NT2/D1 (cell line): ENCODE results near the gene CAV2.

Experiments used
- DNase-seq: peaks from one replicate; pipeline ENCODE4 v3.0.0-alpha.2; 2011; ENCODE audit warnings: low read depth, low spot score
- H3K27me3 ChIP-seq: 2 replicates; pipeline ENCODE4 v1.6.0; 2011; ENCODE audit warnings: mild to moderate bottlenecking; ENCODE audit not compliant: insufficient read length, insufficient read depth
- H3K36me3 ChIP-seq: 2 replicates; pipeline ENCODE4 v1.6.1; 2011; ENCODE audit warnings: mild to moderate bottlenecking, low read length, mixed read lengths; ENCODE audit not compliant: insufficient read depth, insufficient read length
- H3K4me1 ChIP-seq: 2 replicates; pipeline ENCODE4 v1.5.1; 2011; ENCODE audit not compliant: insufficient read depth, insufficient read length
- H3K4me3 ChIP-seq: 2 replicates; pipeline ENCODE4 v1.5.1; 2011; ENCODE audit warnings: low read depth; ENCODE audit not compliant: insufficient read length
- H3K9ac ChIP-seq: 2 replicates; pipeline ENCODE4 v1.6.0; 2011; ENCODE audit warnings: low read depth; ENCODE audit not compliant: insufficient read length
- H3K9me3 ChIP-seq: 2 replicates; pipeline ENCODE4 v1.5.1; 2011; ENCODE audit warnings: mild to moderate bottlenecking, low read length; ENCODE audit not compliant: insufficient read depth
- SUZ12 ChIP-seq: IDR thresholded peaks from 2 replicates; pipeline ENCODE4 v1.6.1; 2011; ENCODE audit not compliant: insufficient read length, insufficient read depth; ENCODE audit errors: extremely low read depth
- YY1 ChIP-seq: IDR thresholded peaks from 2 replicates; pipeline ENCODE4 v1.6.1; 2011; ENCODE audit not compliant: insufficient read length, insufficient read depth
- ZNF274 ChIP-seq: IDR thresholded peaks from 2 replicates; pipeline ENCODE4 v1.6.1; 2011; ENCODE audit warnings: mild to moderate bottlenecking, low read depth, low read length

The CAV2 gene

GRCh38 chr7:116543664-116544063, 44.1 kb downstream of the CAV2 start:
- Histone ChIP-seq H3K36me3 (peaks cover 49% of the 10 kb centered on the region), H3K4me1 (no peaks in the 10 kb centered on the region), H3K9me3 (no peaks in the 10 kb centered on the region), H3K27me3 (no peaks in the 10 kb centered on the region), H3K9ac (no peak overlapping the region), H3K4me3 (no peak overlapping the region)
- DNase-seq: no peak
- TF ChIP-seq SUZ12: no peak
- no peak for TF ChIP-seq ZNF274
- TF ChIP-seq YY1: no peak

- Histone ChIP-seq H3K4me3 (no peak overlapping the region), H3K36me3 (peaks cover 48% of the 10 kb centered on the region), H3K27me3 (no peaks in the 10 kb centered on the region), H3K9me3 (no peaks in the 10 kb centered on the region), H3K4me1 (no peaks in the 10 kb centered on the region), H3K9ac (no peak overlapping the region)
- TF ChIP-seq SUZ12 (no peak), ZNF274 (no peak), YY1 (no peak)
- DNase-seq: no peak
Observed at GRCh38 chr7:116544487-116544886, 44.9 kb downstream of the CAV2 start.

- Histone ChIP-seq H3K36me3 (peaks cover 52% of the 10 kb centered on the region), H3K9me3 (no peaks in the 10 kb centered on the region), H3K9ac (no peak overlapping the region), H3K4me1 (no peaks in the 10 kb centered on the region), H3K27me3 (no peaks in the 10 kb centered on the region), H3K4me3 (no peak overlapping the region)
- DNase-seq: no peak
- TF ChIP-seq ZNF274: no peak
- TF ChIP-seq YY1: no peak
- TF ChIP-seq SUZ12: no peak
Observed at GRCh38 chr7:116545411-116545993, 46.0 kb downstream of the CAV2 start.

- TF ChIP-seq ZNF274 (no peak), YY1 (no peak), SUZ12 (no peak)
- no peaks in the 10 kb centered on the region for H3K9me3 ChIP-seq
- no peaks in the 10 kb centered on the region for H3K27me3 ChIP-seq
- H3K9ac ChIP-seq: no peak overlapping the region
- H3K4me1 ChIP-seq: no peaks in the 10 kb centered on the region
- peaks cover 54% of the 10 kb centered on the region for H3K36me3 ChIP-seq
- no peak overlapping the region for H3K4me3 ChIP-seq
- no peak for DNase-seq
Observed at GRCh38 chr7:116546054-116546453, 46.5 kb downstream of the CAV2 start.

GRCh38 chr7:116546916-116547315, 47.4 kb downstream of the CAV2 start:
- TF ChIP-seq ZNF274: no peak
- Histone ChIP-seq H3K9me3 (no peaks in the 10 kb centered on the region), H3K4me3 (no peak overlapping the region), H3K36me3 (peaks cover 54% of the 10 kb centered on the region), H3K27me3 (no peaks in the 10 kb centered on the region), H3K9ac (no peak overlapping the region), H3K4me1 (no peaks in the 10 kb centered on the region)
- DNase-seq: no peak

GRCh38 chr7:116547347-116547746, 47.8 kb downstream of the CAV2 start:
- DNase-seq: no peak
- H3K4me3 ChIP-seq: no peak overlapping the region
- H3K9me3 ChIP-seq: no peaks in the 10 kb centered on the region
- H3K9ac ChIP-seq: no peak overlapping the region
- no peaks in the 10 kb centered on the region for H3K27me3 ChIP-seq
- peaks cover 54% of the 10 kb centered on the region for H3K36me3 ChIP-seq
- no peaks in the 10 kb centered on the region for H3K4me1 ChIP-seq
- no peak for TF ChIP-seq ZNF274
- TF ChIP-seq YY1: no peak
- no peak for TF ChIP-seq SUZ12

- no peaks in the 10 kb centered on the region for H3K4me1 ChIP-seq
- H3K36me3 ChIP-seq: peaks cover 55% of the 10 kb centered on the region
- TF ChIP-seq SUZ12 (no peak), YY1 (no peak), ZNF274 (no peak)
- no peak for DNase-seq
- no peaks in the 10 kb centered on the region for H3K27me3 ChIP-seq
- no peaks in the 10 kb centered on the region for H3K9me3 ChIP-seq
- no peak overlapping the region for H3K4me3 ChIP-seq
- no peak overlapping the region for H3K9ac ChIP-seq
Observed at GRCh38 chr7:116548506-116548905, 49.0 kb downstream of the CAV2 start.

- no peaks in the 10 kb centered on the region for H3K4me1 ChIP-seq
- TF ChIP-seq ZNF274 (no peak), SUZ12 (no peak), YY1 (no peak)
- no peak overlapping the region for H3K4me3 ChIP-seq
- peaks cover 58% of the 10 kb centered on the region for H3K36me3 ChIP-seq
- no peaks in the 10 kb centered on the region for H3K27me3 ChIP-seq
- no peak overlapping the region for H3K9ac ChIP-seq
- H3K9me3 ChIP-seq: no peaks in the 10 kb centered on the region
- no peak for DNase-seq
Observed at GRCh38 chr7:116549370-116549769, 49.8 kb downstream of the CAV2 start.
